OCI-LY7 (cell line): ENCODE data around the gene MAGEB4. TPM values are rescaled to one million over a fixed set of nuclear protein-coding genes. Genes with fewer than 3 reads are reported as not detected.

Source experiments
- BruUV-seq: library from RNA; stranded (reverse); fragments of 400-500 nt; replicated peaks from 2 replicates; lab custom pipeline; 2021; lab: Mats Ljungman, UMichigan
- CTCF ChIA-PET: fragments of 300-600 bp; sonication (Branson Sonifier 250); formaldehyde crosslinking; loops from one replicate; lab custom pipeline; 2022; ENCODE audit warnings: antibody characterized with exemption; ENCODE audit not compliant: unreplicated experiment; lab: Charles Lee
- POLR2A ChIA-PET: fragments of 300-600 bp; sonication (Branson Sonifier 250); formaldehyde crosslinking; loops from one replicate; lab custom pipeline; 2022; ENCODE audit warnings: antibody characterized with exemption; lab: Charles Lee
- DNase-seq: peaks from one replicate; pipeline ENCODE4 v3.0.0-alpha.2; 2015; ENCODE audit warnings: low spot score
- H2AFZ ChIP-seq: fragments of 200-600 bp; sonication (generic), shearing (Covaris generic); 2 replicates; pipeline ENCODE4 v1.6.1; 2014; ENCODE audit warnings: mild to moderate bottlenecking, antibody characterized with exemption, low read length, moderate library complexity
- H3K27ac ChIP-seq: fragments of 200-600 bp; sonication (generic); 2 replicates; pipeline ENCODE4 v1.5.1; 2014; ENCODE audit warnings: mixed run types, low read depth, mild to moderate bottlenecking, moderate library complexity, low read length, inconsistent platforms; ENCODE audit not compliant: poor library complexity, severe bottlenecking
- H3K36me3 ChIP-seq: fragments of 200-600 bp; sonication (generic); 2 replicates; pipeline ENCODE4 v1.6.1; 2014; ENCODE audit warnings: mild to moderate bottlenecking, antibody characterized with exemption, low read length, moderate library complexity, mixed read lengths; ENCODE audit not compliant: insufficient read depth
- H3K4me1 ChIP-seq: fragments of 200-600 bp; sonication (generic); 2 replicates; pipeline ENCODE4 v1.5.1; 2014; ENCODE audit warnings: mild to moderate bottlenecking, low read length; ENCODE audit not compliant: insufficient read depth, poor library complexity, severe bottlenecking
- H3K4me2 ChIP-seq: fragments of 200-600 bp; sonication (generic); 2 replicates; pipeline ENCODE4 v1.6.1; 2014; ENCODE audit warnings: mild to moderate bottlenecking, low read length
- H3K4me3 ChIP-seq: fragments of 200-600 bp; sonication (generic); 2 replicates; pipeline ENCODE4 v1.5.1; 2014; ENCODE audit warnings: mild to moderate bottlenecking, low read depth, low read length; ENCODE audit not compliant: poor library complexity, severe bottlenecking
- H3K79me2 ChIP-seq: fragments of 200-600 bp; sonication (generic); 2 replicates; pipeline ENCODE4 v1.6.1; 2016; ENCODE audit warnings: low read depth, mild to moderate bottlenecking, low read length, moderate library complexity, mixed read lengths; ENCODE audit not compliant: insufficient read depth
- H3K9me2 ChIP-seq: fragments of 200-600 bp; sonication (generic); 2 replicates; pipeline ENCODE4 v1.6.1; 2016; ENCODE audit warnings: mild to moderate bottlenecking, low read length, mixed read lengths; ENCODE audit not compliant: insufficient read depth
- H3K9me3 ChIP-seq: fragments of 200-600 bp; sonication (generic); 2 replicates; pipeline ENCODE4 v1.6.1; 2014; ENCODE audit warnings: mild to moderate bottlenecking, mixed run types, low read length, mixed read lengths
- H4K20me1 ChIP-seq: fragments of 200-600 bp; sonication (generic); 2 replicates; pipeline ENCODE4 v1.6.1; 2014; ENCODE audit warnings: mild to moderate bottlenecking, antibody characterized with exemption, low read length, moderate library complexity, mixed read lengths; ENCODE audit not compliant: insufficient read depth
- CTCF ChIP-seq: fragments of 200-600 bp; sonication (generic); conservative IDR thresholded peaks from 2 replicates; pipeline ENCODE4 v1.5.1; 2014; ENCODE audit warnings: mild to moderate bottlenecking, antibody characterized with exemption, low read length, moderate library complexity, mixed read lengths
- EZH2phosphoT487 ChIP-seq: fragments of 200-600 bp; sonication (generic); IDR thresholded peaks from 2 replicates; pipeline ENCODE4 v1.6.1; 2018; ENCODE audit warnings: low read depth, borderline replicate concordance, mild to moderate bottlenecking, mixed run types, antibody characterized with exemption, low read length, moderate library complexity, mixed read lengths
- intact Hi-C: fragments of 100-400 bp; cut with micrococcal nuclease; formaldehyde crosslinking; loops from one replicate; pipeline ENCODE4 v1.10.0; 2022; ENCODE audit not compliant: unreplicated experiment
- total RNA-seq, 2 experiments: library from RNA; depleted of rRNA in 1 of 2; stranded (reverse); fragments of >200 nt in 1 of 2; shearing (Covaris generic) in 1 of 2; gene quantifications; 2 replicates each; pipeline ENCODE4 v1.2.3, GENCODE V29; 2014 to 2022

MAGEB4 gene
- total RNA-seq, 2 experiments from 2014 or later = not detected

- BruUV-seq = no TSS peak
These were observed 29.6 kb upstream of the MAGEB4 start for GRCh38 chrX:30212172-30212571.

GRCh38 chrX:30215357-30215843 lies 26.4 kb upstream of the MAGEB4 start, which contains the start of gene MAGEB2:
Gene MAGEB2 (plus strand): TSS chrX:30215563. CDS start chrX:30218581, 3,018 bp downstream.
- no peaks in the 10 kb centered on the region for H3K79me2 ChIP-seq
- H2AFZ ChIP-seq = no peak within 1 kb of the TSS
- no peak for DNase-seq
- no peaks in the 10 kb centered on the region for H3K4me1 ChIP-seq
- H4K20me1 ChIP-seq = no peaks in the 10 kb centered on the region
- no TSS peak for BruUV-seq
- no peak within 1 kb of the TSS for H3K27ac ChIP-seq
- no peaks in the 10 kb centered on the region for H3K36me3 ChIP-seq
- no peaks in the 10 kb centered on the region for H3K9me2 ChIP-seq
- intact Hi-C loops = no loop called here
- TF ChIP-seq CTCF = no peak
- no peak for TF ChIP-seq EZH2phosphoT487
- no peak within 1 kb of the TSS for H3K4me3 ChIP-seq
- H3K4me2 ChIP-seq = no peak within 1 kb of the TSS
- no peaks in the 10 kb centered on the region for H3K9me3 ChIP-seq
- CTCF ChIA-PET = no interaction called here
- POLR2A ChIA-PET = no interaction called here

More at GRCh38 chrX:30212172-30212571, 29.6 kb upstream of the MAGEB4 start:
- Histone ChIP-seq H3K9me3 (no peaks in the 10 kb centered on the region), H3K79me2 (no peaks in the 10 kb centered on the region), H3K4me2 (no peak overlapping the region), H3K27ac (no peak overlapping the region), H3K4me1 (no peaks in the 10 kb centered on the region), H3K4me3 (no peak overlapping the region), H4K20me1 (no peaks in the 10 kb centered on the region), H3K36me3 (no peaks in the 10 kb centered on the region), H3K9me2 (no peaks in the 10 kb centered on the region), H2AFZ (no peak overlapping the region)
- no peak for DNase-seq
- TF ChIP-seq EZH2phosphoT487 (no peak), CTCF (no peak)
- intact Hi-C loops = no loop called here
- CTCF ChIA-PET = no interaction called here
- POLR2A ChIA-PET = no interaction called here

- POLR2A ChIA-PET = no interaction called here
- H3K4me2 ChIP-seq = no peak overlapping the region
- DNase-seq = no peak
- H3K79me2 ChIP-seq = no peaks in the 10 kb centered on the region
- no peaks in the 10 kb centered on the region for H3K36me3 ChIP-seq
- CTCF ChIA-PET = no interaction called here
- no peak overlapping the region for H3K27ac ChIP-seq
- H3K9me3 ChIP-seq = no peaks in the 10 kb centered on the region
- TF ChIP-seq CTCF = no peak
- no peak for TF ChIP-seq EZH2phosphoT487
- no TSS peak for BruUV-seq
- no peaks in the 10 kb centered on the region for H3K4me1 ChIP-seq
- intact Hi-C loops = no loop called here
- H3K9me2 ChIP-seq = no peaks in the 10 kb centered on the region
- no peak overlapping the region for H3K4me3 ChIP-seq
- no peaks in the 10 kb centered on the region for H4K20me1 ChIP-seq
- no peak overlapping the region for H2AFZ ChIP-seq
These were observed 24.3 kb upstream of the MAGEB4 start for GRCh38 chrX:30217465-30217864.
